Measurements from ENCODE around the gene TBC1D2. TPM values are rescaled to one million over a fixed set of nuclear protein-coding genes. Genes with fewer than 3 reads are reported as not detected.

The TBC1D2 gene
- total and polyA plus RNA-seq, 2 of the 13 experiments (the other 11 are each of a cell fraction or from before 2014, with no cell fraction given), result 2.0 to 2.8 TPM

GRCh38 chr9:98289614-98290201 lies 34.3 kb upstream of the TBC1D2 start:
- CTCF ChIA-PET (ENCODE audit: low intra/inter-chr PET ratio, low total read pairs), result no interaction called here
- intact Hi-C loops (cut with micrococcal nuclease; ENCODE audit: unreplicated experiment) (no loop called here), in situ Hi-C loops (cut with HindIII; ENCODE audit: extremely low pct_ligation_motif_present, low pct_unique_long_range_greater_than_20kb) (no loop called here)
- Histone ChIP-seq H3K27ac (ENCODE audit: extremely low read length, insufficient read depth, low read length) (no peak overlapping the region), H3K4me3 (replicated peaks in 1 of 3; ENCODE audit: insufficient read depth in 1 of 3, low read depth in 2 of 3, low read length in 3 of 3) (no peak overlapping the region), H3K9ac (ENCODE audit: insufficient read depth, low read depth, low read length) (no peak overlapping the region), H4K20me1 (ENCODE audit: insufficient read depth, low read length) (no peaks in the 10 kb centered on the region), H3K4me1 (ENCODE audit: insufficient read depth, low read length) (peaks cover 15% of the 10 kb centered on the region), H3K36me3 (replicated peaks in 1 of 2; ENCODE audit: control insufficient read depth in 1 of 2, insufficient read depth in 2 of 2, low read length in 2 of 2) (no peaks in the 10 kb centered on the region), H3K9me3 (ENCODE audit: low read length) (no peaks in the 10 kb centered on the region), H3K4me2 (ENCODE audit: low read depth, low read length) (no peak overlapping the region), H3K79me2 (ENCODE audit: insufficient read depth, low read length) (no peaks in the 10 kb centered on the region), H3K27me3 (ENCODE audit: control insufficient read depth in 1 of 2, insufficient read depth in 2 of 2, low read length in 2 of 2) (peaks cover 3 to 27% of the 10 kb centered on the region in 2 experiments; a peak in 3 of 5 replicates), H2AFZ (ENCODE audit: low read length) (no peak overlapping the region)
- 31% methylated on average over 3 of the region's 12 CpGs for WGBS (ENCODE audit: low lambda C conversion rate)
- no TSS peak for BruUV-seq (replicated peaks)
- POLR2A ChIA-PET, result no interaction called here
- ATAC-seq (peak; percentile 31), DNase-seq (ENCODE audit: low spot score) (no peak), FAIRE-seq (no peak)
- TF ChIP-seq ESRRA (CRISPR knock-in tag; IDR thresholded peaks at IDR 0.05; ENCODE audit: low read depth) (no peak), ZNF572 (CRISPR knock-in tag; IDR thresholded peaks at IDR 0.05) (no peak), GPBP1L1 (CRISPR knock-in tag; IDR thresholded peaks at IDR 0.05) (no peak), ZNF740 (CRISPR knock-in tag; IDR thresholded peaks at IDR 0.05) (no peak), ZNF350 (CRISPR knock-in tag; IDR thresholded peaks at IDR 0.05; ENCODE audit: borderline replicate concordance, low read depth) (no peak), ZBTB40 (IDR thresholded peaks at IDR 0.05) (no peak), ZBTB40 (CRISPR knock-in tag; IDR thresholded peaks at IDR 0.05) (no peak), TMF1 (CRISPR knock-in tag; IDR thresholded peaks at IDR 0.05; ENCODE audit: low read depth) (no peak), SAFB2 (CRISPR knock-in tag; IDR thresholded peaks at IDR 0.05; ENCODE audit: borderline replicate concordance, low read depth) (no peak), ZNF749 (CRISPR knock-in tag; IDR thresholded peaks at IDR 0.05; ENCODE audit: borderline replicate concordance) (no peak), NKX3-1 (CRISPR knock-in tag; IDR thresholded peaks at IDR 0.05) (no peak), MED13 (CRISPR knock-in tag; IDR thresholded peaks at IDR 0.05) (no peak)

All from HepG2 (cell line).